ENCODE measurements around the gene CTSZ. TPM values are rescaled to one million over a fixed set of nuclear protein-coding genes. Genes with fewer than 3 reads are reported as not detected.

CTSZ gene
- total and polyA plus RNA-seq, 2 of the 4 experiments (the other 2 are of a cell fraction): 46.1 to 88.5 TPM

- Histone ChIP-seq H3K9me1 (ENCODE audit: insufficient read depth, low read length) (peaks cover 8% of the 10 kb centered on the region), H2AFZ (replicated peaks; ENCODE audit: low read length, poor library complexity) (no peak overlapping the region), H3K14ac (replicated peaks; ENCODE audit: low read depth, low read length) (no peak overlapping the region), H3K4me2 (ENCODE audit: low read depth, low read length) (no peak overlapping the region), H2AK5ac (ENCODE audit: low read depth, low read length) (no peak overlapping the region), H3K18ac (ENCODE audit: low read depth, low read length) (no peak overlapping the region), H3K4ac (ENCODE audit: low read depth, low read length) (no peak overlapping the region), H3K27ac (ENCODE audit: insufficient read depth, low read length) (no peak overlapping the region), H2BK20ac (ENCODE audit: low read depth, low read length) (no peak overlapping the region), H4K8ac (ENCODE audit: low read depth in 2 of 2, low read length in 2 of 2) (no peak overlapping the region), H4K5ac (ENCODE audit: low read depth, low read length) (no peak overlapping the region), H3K56ac (ENCODE audit: extremely low read depth, insufficient read depth, low read length) (no peak overlapping the region), H2AK9ac (replicated peaks; ENCODE audit: low read depth, low read length, poor library complexity) (no peak overlapping the region), H3K79me1 (ENCODE audit: low read depth in 1 of 2, low read length in 2 of 2) (peaks cover 5 to 26% of the 10 kb centered on the region in 2 experiments; a peak in 3 of 4 replicates), H2BK15ac (ENCODE audit: low read depth, low read length) (no peak overlapping the region), H3K27me3 (ENCODE audit: control insufficient read depth, insufficient read depth, low read length) (no peaks in the 10 kb centered on the region), H3K9ac (ENCODE audit: low read depth, low read length) (no peak overlapping the region), H2BK120ac (ENCODE audit: low read depth, low read length) (no peak overlapping the region), H3K9me3 (ENCODE audit: control insufficient read depth, insufficient read depth, low read length) (no peaks in the 10 kb centered on the region), H3K23ac (ENCODE audit: low read depth, low read length) (no peak overlapping the region), H4K20me1 (ENCODE audit: insufficient read depth, low read length) (peaks cover 4% of the 10 kb centered on the region), H3K4me1 (ENCODE audit: control insufficient read depth, insufficient read depth, low read length) (no peaks in the 10 kb centered on the region), H4K91ac (ENCODE audit: insufficient read depth, low read depth, low read length) (no peak overlapping the region), H3K36me3 (ENCODE audit: control insufficient read depth, insufficient read depth, low read length) (peaks cover 44% of the 10 kb centered on the region), H2BK5ac (ENCODE audit: low read depth, low read length, poor library complexity, severe bottlenecking) (no peak overlapping the region), H3K4me3 (ENCODE audit: insufficient read depth, low read depth, low read length) (no peak overlapping the region)
- no peak for TF ChIP-seq CHD1 (IDR thresholded peaks at IDR 0.05; ENCODE audit: low read depth, low read length)
- no peak for TF ChIP-seq RAD21 (IDR thresholded peaks at IDR 0.05; ENCODE audit: low read length)
- 97% methylated on average over 5 of the region's 11 CpGs; no CpG with 5 or more reads in 1 of the 2 experiments for WGBS, 2 experiments (ENCODE audit: extremely low coverage in 2 of 2, insufficient read length in 1 of 2)
- POLR2A ChIA-PET (ENCODE audit: unreplicated experiment): no interaction called here
- dilution Hi-C loops (cut with HindIII; ENCODE audit: low sequenced_read_pairs, unreplicated experiment): no loop called here
- DNase-seq (no peak), ATAC-seq (ENCODE audit: low read depth) (no peak)
- BruUV-seq (replicated peaks): no TSS peak
- in situ Hi-C loops (cut with MboI; ENCODE audit: low sequenced_read_pairs): no loop called here
- CTCF ChIA-PET: interaction anchor here (0.7 kb wide), 1 partner anchor 80 kb away, joined by 3 read pairs; no protein-coding TSS in a partner anchor
- intact Hi-C loops (cut with micrococcal nuclease): no loop called here
Measured at GRCh38 chr20:58998656-58999055, 8.4 kb downstream of the CTSZ start.

Measured in IMR-90 (cell line).